ENCODE measurements around the gene SARDH.
"Not testable (repeated sequence)": the region's sequence is repeated elsewhere in the genome, so short reads cannot be mapped to it uniquely, and the experiment has no call there.

Gene SARDH

GRCh38 chr9:133682818-133683585 lies 55.1 kb downstream of the SARDH start:
- DNase-seq, result no peak

- no peak for DNase-seq
Observed at GRCh38 chr9:133681658-133682306, 56.4 kb downstream of the SARDH start.

- DNase-seq, result no peak
Observed at GRCh38 chr9:133680976-133681657, 57.0 kb downstream of the SARDH start.

- no peak for DNase-seq
Observed at GRCh38 chr9:133680250-133680975, 57.7 kb downstream of the SARDH start.

- DNase-seq, result no peak
Observed at GRCh38 chr9:133679466-133680061, 58.6 kb downstream of the SARDH start.

GRCh38 chr9:133679056-133679455 lies 59.1 kb downstream of the SARDH start:
- DNase-seq, result no peak

DNA sequence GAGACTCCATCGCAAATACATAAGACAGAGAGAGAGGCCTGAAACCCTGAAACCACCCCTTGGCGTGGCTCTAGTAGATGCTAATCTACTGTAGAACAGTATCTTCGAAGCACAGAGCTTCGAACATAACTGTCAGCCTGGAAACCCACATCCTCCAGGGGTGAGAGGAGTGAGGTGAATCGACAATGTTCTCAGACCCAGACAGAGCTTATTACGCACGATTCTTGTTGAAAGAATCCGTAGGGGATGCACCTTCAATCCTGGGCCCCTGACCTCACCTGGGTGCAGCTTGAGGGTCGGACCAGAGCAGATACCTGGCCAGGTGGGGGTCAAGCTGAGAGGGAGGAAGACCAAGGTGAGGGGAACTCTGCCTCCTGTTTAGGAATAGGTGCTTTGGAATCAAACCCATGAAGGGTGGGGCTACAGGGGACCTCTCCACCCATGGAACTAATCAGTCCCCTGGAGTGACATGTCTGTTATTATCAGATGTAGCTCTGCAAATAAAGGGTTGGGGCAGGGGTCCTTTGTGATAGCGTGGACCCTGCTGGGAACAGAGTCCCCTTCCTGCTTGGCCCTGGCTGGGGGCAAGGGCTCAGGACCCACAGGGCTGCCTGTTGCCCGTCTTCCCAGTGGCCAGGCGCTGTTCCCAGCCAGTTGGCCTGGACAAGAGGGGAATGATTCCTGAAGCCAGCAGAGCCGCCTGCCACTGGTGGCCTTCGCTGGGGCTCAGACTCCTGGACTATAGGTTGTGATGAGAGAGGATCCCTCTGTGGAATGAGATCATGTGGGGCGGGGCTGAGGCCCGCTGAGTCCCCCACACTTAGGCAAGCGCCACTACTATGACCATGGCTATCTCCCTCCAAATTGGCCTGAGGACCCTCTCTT lies 60.8 kb downstream of the SARDH start:
- DNase-seq, result no peak

DNA sequence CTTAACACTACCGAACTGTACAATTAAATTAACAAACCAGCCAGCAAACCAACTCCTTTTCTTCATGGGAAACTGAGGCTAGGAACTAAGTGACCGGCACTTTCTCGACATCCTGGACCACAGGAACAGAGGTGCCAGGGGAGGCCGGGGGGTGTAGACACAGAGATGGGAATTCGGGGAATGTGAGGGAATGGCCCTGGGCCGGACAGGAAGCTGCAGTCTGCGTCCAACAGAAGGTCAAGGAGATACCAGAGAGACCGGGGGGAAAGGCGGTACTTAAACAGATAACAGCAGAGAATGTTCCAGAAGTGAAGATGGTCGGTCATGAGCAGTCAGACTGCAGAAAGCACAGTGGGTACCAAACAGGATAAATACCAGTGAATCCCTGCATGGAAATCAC lies 61.7 kb downstream of the SARDH start:
- no peak for DNase-seq

DNA sequence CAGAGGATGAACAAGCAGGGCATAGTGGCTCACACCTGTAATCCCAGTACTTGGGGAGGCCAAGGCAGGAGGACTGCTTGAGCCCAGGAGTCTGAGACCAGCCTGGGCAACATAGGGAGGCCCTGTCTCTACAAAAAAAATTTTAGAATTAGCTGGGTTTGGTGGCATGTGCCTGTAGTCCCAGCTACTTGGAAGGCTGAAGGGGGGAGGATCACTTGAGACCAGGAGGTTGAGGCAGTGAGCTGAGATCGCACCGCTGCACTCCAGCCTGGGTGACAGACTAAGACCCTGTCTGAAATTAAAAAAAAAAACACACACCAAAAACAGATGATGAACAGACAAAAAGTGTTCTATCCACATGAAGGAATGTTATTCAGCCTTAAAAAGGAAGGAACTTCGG lies 62.4 kb downstream of the SARDH start:
- DNase-seq, result not testable (repeated sequence)

DNA sequence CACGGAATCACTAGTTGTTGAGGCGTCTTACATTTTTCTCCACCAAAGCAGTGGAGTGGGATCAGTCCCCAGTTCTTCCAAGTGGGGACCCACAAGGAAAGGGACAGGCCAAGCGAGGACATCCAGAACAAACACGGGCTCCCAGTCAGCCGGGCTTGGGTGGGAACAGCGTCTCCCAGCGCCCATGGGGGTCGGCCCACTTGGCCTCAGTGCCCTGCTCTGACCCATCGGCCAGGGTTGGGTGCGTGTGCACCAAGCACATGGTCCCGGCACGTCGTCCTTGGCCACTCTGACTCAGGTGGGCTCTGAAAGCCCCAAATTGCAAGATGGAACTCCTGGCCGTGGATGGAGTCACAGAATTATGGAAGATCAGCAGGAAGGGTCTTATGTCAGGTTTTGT lies 64.1 kb downstream of the SARDH start:
- DNase-seq, result no peak

- no peak for DNase-seq
Observed at GRCh38 chr9:133673258-133673655, 64.9 kb downstream of the SARDH start.

GRCh38 chr9:133672503-133673257 lies 65.5 kb downstream of the SARDH start:
- no peak for DNase-seq

GRCh38 chr9:133671371-133671770 lies 66.8 kb downstream of the SARDH start:
- DNase-seq, result no peak

GRCh38 chr9:133670466-133670865 lies 67.7 kb downstream of the SARDH start:
- no peak for DNase-seq

GRCh38 chr9:133669182-133669801 lies 68.9 kb downstream of the SARDH start:
- no peak for DNase-seq

DNA sequence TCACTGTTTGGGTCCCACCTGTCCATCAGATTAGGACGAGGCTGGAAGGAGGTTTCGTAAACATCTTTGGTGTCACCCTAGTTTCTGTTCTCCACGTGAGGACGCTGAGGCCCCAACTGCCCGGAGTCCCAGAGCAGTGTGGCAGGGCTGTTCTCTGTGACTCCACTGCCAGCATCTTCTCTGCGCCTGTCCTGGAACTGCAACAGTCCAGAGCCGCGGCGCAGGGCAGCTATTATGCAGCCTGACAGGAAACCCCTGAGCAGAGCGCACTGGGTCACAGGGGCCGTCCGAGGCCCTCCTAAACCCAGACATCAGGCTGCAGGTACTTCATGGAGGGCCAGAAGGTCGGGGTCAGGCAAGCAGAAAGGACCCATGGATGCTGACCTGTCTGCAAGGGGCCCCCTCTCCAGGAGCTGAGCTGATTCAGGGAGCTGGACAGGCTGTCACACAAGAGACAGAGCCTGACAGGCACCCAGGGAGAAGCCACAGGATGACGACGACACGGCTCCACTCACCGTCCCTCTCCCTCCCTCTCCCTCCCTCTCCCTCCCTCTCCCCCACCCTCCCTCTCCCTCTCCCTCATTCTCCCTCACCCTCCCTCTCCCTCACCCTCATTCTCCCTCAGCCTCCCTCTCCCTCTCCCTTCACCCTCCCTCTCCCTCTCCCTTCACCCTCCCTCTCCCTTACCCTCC lies 70.2 kb downstream of the SARDH start:
- DNase-seq, result no peak

DNA sequence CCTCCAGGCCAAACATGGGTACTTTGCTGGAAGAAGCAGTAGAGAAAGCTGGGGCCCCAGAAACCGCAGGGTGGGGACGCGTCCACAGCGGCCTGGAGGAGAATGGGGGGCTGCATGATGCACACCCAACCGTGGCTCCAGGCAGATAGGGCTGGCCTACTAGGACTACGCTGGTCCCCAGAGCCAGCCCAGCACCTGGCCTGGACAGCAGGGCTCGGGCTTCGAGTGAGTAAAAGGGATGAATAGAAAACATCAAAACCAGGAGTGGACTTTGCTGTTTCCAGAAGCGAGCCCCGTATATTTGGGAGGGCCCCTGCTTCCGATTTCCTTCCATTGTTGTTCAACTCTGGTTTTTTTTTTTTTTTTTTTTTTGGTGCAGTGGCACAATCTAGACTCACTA lies 71.3 kb downstream of the SARDH start:
- no peak for DNase-seq

- DNase-seq, result no peak
Observed at GRCh38 chr9:133666387-133666786, 71.8 kb downstream of the SARDH start.

GRCh38 chr9:133665535-133665934 lies 72.6 kb downstream of the SARDH start:
- DNase-seq, result no peak

- no peak for DNase-seq
Observed at GRCh38 chr9:133665096-133665495, 73.1 kb downstream of the SARDH start.

Data from amniotic stem cell (primary cell).